Measurements from ENCODE around the gene ADH1C. TPM values are rescaled to one million over a fixed set of nuclear protein-coding genes. Genes with fewer than 3 reads are reported as not detected.

The ADH1C gene
- total RNA-seq, 2 experiments from 2014 or later: not detected

- intact Hi-C loops (cut with DNase I, micrococcal nuclease): no loop called here
- no peak for TF ChIP-seq CTCF (IDR thresholded peaks at IDR 0.05)
- H3K27me3 Mint-ChIP-seq: peaks cover 28% of the 10 kb centered on the region
- no peak overlapping the region for H3K27ac ChIP-seq (ENCODE audit: low read depth in 1 of 2, low read length in 2 of 2)
- no peaks in the 10 kb centered on the region for H3K36me3 ChIP-seq (ENCODE audit: insufficient read depth, low read length)
- H3K4me3 Mint-ChIP-seq: no peak overlapping the region
- no peak overlapping the region for H3K27ac Mint-ChIP-seq
- H3K36me3 Mint-ChIP-seq (ENCODE audit: low read depth): no peaks in the 10 kb centered on the region
- no peak overlapping the region for H3K4me3 ChIP-seq (ENCODE audit: low read length)
- no peaks in the 10 kb centered on the region for H3K9me3 Mint-ChIP-seq
- H3K4me1 ChIP-seq (ENCODE audit: insufficient read depth, low read length): no peaks in the 10 kb centered on the region
- ATAC-seq (ENCODE audit: poor library complexity) (no peak), DNase-seq (no peak)
- ChIA-PET CTCF (no interaction called here), POLR2A (interaction anchor here (0.7 kb wide), 1 partner anchor 1473 kb away, joined by 3 read pairs; no protein-coding TSS in a partner anchor)
- H3K27me3 ChIP-seq (ENCODE audit: control insufficient read depth in 1 of 2, insufficient read depth in 2 of 2, low read length in 2 of 2): peaks cover 0 to 7% of the 10 kb centered on the region in 2 experiments
- H3K4me1 Mint-ChIP-seq (ENCODE audit: low read depth): no peaks in the 10 kb centered on the region
- no peaks in the 10 kb centered on the region for H3K9me3 ChIP-seq (ENCODE audit: control insufficient read depth in 1 of 2, insufficient read depth in 1 of 2, low read length in 2 of 2)
These were observed 36.7 kb downstream of the ADH1C start for GRCh38 chr4:99315839-99316238.

- no peak for ATAC-seq (ENCODE audit: poor library complexity)
- DNase-seq: no peak
- no peaks in the 10 kb centered on the region for H3K9me3 ChIP-seq (ENCODE audit: control insufficient read depth in 1 of 2, insufficient read depth in 1 of 2, low read length in 2 of 2)
- H3K4me3 Mint-ChIP-seq: no peak overlapping the region
- H3K4me1 ChIP-seq (ENCODE audit: insufficient read depth, low read length): no peaks in the 10 kb centered on the region
- intact Hi-C loops (cut with DNase I, micrococcal nuclease): no loop called here
- H3K9me3 Mint-ChIP-seq: no peaks in the 10 kb centered on the region
- peaks cover 0 to 7% of the 10 kb centered on the region in 2 experiments for H3K27me3 ChIP-seq (ENCODE audit: control insufficient read depth in 1 of 2, insufficient read depth in 2 of 2, low read length in 2 of 2)
- H3K27ac ChIP-seq (ENCODE audit: low read depth in 1 of 2, low read length in 2 of 2): no peak overlapping the region
- POLR2A ChIA-PET: no interaction called here
- no peaks in the 10 kb centered on the region for H3K4me1 Mint-ChIP-seq (ENCODE audit: low read depth)
- CTCF ChIA-PET: no interaction called here
- H3K36me3 Mint-ChIP-seq (ENCODE audit: low read depth): no peaks in the 10 kb centered on the region
- TF ChIP-seq CTCF (IDR thresholded peaks at IDR 0.05): no peak
- H3K36me3 ChIP-seq (ENCODE audit: insufficient read depth, low read length): no peaks in the 10 kb centered on the region
- H3K4me3 ChIP-seq (ENCODE audit: low read length): no peak overlapping the region
- no peak overlapping the region for H3K27ac Mint-ChIP-seq
- H3K27me3 Mint-ChIP-seq: peaks cover 27% of the 10 kb centered on the region
These were observed 38.3 kb downstream of the ADH1C start for GRCh38 chr4:99314211-99314610.

- no peaks in the 10 kb centered on the region for H3K36me3 Mint-ChIP-seq (ENCODE audit: low read depth)
- intact Hi-C loops (cut with DNase I, micrococcal nuclease): no loop called here
- no peak overlapping the region for H3K27ac Mint-ChIP-seq
- peaks cover 0 to 4% of the 10 kb centered on the region in 2 experiments for H3K27me3 ChIP-seq (ENCODE audit: control insufficient read depth in 1 of 2, insufficient read depth in 2 of 2, low read length in 2 of 2)
- no peak overlapping the region for H3K4me3 ChIP-seq (ENCODE audit: low read length)
- ATAC-seq (ENCODE audit: poor library complexity) (no peak), DNase-seq (no peak)
- no peak overlapping the region for H3K27ac ChIP-seq (ENCODE audit: low read depth in 1 of 2, low read length in 2 of 2)
- H3K9me3 Mint-ChIP-seq: no peaks in the 10 kb centered on the region
- ChIA-PET POLR2A (no interaction called here), CTCF (no interaction called here)
- H3K9me3 ChIP-seq (ENCODE audit: control insufficient read depth in 1 of 2, insufficient read depth in 1 of 2, low read length in 2 of 2): no peaks in the 10 kb centered on the region
- H3K4me1 Mint-ChIP-seq (ENCODE audit: low read depth): no peaks in the 10 kb centered on the region
- H3K4me3 Mint-ChIP-seq: no peak overlapping the region
- TF ChIP-seq CTCF (IDR thresholded peaks at IDR 0.05): no peak
- H3K27me3 Mint-ChIP-seq: peaks cover 26% of the 10 kb centered on the region
- no peaks in the 10 kb centered on the region for H3K4me1 ChIP-seq (ENCODE audit: insufficient read depth, low read length)
- no peaks in the 10 kb centered on the region for H3K36me3 ChIP-seq (ENCODE audit: insufficient read depth, low read length)
These were observed 42.2 kb downstream of the ADH1C start for GRCh38 chr4:99310389-99310788.

Data from CD4-positive, alpha-beta T cell (primary cell).